GM12801 (cell line): Measurements from ENCODE around the gene ZCCHC24.

Experiments used
- TF ChIP-seq, protein P1 (sequence below): IDR thresholded peaks from one replicate; pipeline ENCODE4 v1.5.1; 2011; ENCODE audit warnings: control low read depth; ENCODE audit not compliant: insufficient read length; ENCODE audit errors: extremely low read depth

The ZCCHC24 gene

DNA sequence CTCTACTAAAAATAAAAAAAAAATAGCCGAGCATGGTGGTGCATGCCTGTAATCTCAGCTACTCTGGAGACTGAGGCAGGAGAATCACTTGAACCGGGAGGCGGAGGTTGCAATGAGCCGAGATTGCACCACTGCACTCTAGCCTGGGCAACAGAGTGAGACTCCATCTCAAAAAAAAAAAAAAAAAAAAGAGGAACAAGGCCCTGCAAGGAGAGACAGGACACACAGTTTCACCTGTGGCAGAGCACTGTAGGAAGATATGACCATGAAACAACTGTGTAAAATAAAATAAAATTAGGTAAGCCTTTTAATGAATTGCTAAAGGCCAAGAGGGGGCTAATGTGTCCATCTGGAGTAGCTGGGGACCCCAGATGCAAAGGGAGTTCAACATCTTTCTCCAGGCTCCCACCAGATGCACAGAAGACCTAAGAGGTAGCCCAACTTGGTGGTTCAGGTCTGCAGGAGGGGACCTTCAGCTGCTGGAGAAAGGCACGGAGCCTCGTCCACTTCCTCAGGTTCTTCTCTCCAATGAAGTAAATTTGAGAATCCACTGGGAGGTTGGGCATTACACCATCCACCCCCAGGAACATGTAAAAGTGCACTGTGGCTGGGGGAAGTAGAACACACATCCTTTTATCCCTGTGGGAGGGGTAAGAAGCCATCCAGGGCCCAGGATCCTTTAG is 85.5 kb downstream of the ZCCHC24 start:
- TF ChIP-seq, protein P1, sequence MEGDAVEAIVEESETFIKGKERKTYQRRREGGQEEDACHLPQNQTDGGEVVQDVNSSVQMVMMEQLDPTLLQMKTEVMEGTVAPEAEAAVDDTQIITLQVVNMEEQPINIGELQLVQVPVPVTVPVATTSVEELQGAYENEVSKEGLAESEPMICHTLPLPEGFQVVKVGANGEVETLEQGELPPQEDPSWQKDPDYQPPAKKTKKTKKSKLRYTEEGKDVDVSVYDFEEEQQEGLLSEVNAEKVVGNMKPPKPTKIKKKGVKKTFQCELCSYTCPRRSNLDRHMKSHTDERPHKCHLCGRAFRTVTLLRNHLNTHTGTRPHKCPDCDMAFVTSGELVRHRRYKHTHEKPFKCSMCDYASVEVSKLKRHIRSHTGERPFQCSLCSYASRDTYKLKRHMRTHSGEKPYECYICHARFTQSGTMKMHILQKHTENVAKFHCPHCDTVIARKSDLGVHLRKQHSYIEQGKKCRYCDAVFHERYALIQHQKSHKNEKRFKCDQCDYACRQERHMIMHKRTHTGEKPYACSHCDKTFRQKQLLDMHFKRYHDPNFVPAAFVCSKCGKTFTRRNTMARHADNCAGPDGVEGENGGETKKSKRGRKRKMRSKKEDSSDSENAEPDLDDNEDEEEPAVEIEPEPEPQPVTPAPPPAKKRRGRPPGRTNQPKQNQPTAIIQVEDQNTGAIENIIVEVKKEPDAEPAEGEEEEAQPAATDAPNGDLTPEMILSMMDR, result no peak

DNA sequence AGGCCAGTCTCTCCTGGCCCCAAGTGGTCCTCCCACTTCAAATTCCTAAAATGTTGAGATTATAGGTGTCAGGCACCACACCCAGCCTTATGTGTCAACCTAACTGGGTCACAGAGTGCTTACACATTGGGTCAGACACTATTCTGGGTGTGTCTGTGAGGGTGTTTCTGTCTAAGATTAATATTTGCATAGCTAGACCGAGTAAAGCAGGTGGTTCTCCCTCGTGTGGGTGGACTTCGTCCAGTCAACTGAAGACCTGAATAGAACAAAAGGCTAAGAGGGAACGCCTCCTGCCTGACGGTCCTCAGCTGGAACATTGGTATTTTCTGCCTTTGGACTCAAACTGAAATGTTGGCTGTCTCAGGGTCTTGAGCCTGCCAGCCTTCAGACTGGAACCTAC is 86.6 kb downstream of the ZCCHC24 start:
- TF ChIP-seq, protein P1, result no peak

DNA sequence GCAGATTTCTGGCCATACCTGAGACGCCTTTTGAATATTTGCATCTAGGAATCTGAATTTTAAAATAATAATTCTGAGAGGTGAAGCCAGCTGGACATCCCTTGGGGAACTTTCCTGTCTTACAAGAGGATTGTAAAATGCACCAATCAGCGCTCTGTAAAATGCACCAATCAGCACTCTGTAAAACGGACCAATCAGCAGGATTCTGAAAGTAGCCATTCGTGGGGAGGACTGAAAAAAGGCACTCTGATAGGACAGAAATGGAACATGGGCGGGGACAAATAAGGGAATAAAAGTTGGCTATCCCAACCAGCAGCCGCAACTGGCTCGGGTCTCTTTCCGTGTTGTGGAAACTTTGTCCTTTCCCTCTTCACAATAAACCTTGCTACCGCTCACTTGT is 88.2 kb downstream of the ZCCHC24 start:
- TF ChIP-seq, protein P1, result no peak

DNA sequence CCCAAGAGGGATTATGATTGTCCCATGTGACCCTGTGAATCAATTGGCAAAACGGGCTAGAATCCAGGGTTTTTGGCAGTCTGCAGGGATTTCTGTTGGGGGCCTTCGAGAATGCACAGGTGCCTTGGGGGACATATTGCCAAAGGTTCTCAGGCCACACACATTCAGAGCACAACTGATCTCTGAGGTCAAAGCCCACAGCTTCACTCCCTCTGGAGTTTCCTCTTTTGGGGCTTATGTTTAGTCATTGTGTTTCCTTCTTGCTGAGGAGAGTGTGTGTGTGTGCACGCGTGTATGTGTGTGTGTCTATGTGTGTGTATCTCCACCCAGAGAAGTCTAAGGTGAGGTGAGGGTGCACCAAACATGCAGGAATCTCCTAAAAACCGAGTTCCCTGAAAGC is 89.3 kb downstream of the ZCCHC24 start:
- TF ChIP-seq, protein P1, result no peak

DNA sequence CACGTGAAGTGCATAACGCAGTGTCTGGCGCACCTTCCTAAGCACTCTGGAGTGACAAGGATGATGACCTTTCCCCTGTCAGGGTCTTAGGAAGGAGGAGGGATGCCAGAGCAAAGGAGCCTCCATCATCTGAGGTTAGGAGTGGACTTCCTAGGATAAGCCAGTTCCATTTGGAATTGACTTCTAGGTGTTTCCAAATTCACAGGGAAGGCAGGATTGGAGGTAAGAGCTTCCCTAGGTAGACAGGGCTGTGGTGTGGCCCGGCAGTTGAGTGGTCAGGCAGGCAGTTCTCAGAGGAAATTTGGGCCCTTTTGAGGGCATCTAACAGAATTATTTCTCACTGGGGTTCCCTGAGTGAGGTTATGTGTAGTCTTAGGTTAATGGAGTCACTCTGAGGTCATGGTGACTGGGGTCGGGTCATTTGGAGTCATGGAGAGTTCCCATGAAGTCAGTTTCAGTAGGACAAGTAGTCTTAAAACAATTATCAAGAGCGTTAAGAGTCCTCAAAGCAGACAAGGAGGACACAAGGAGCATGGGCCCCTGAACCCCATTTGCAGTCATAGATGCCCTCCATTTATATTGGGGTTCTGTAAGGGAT is 89.9 kb downstream of the ZCCHC24 start:
- TF ChIP-seq, protein P1, result no peak

DNA sequence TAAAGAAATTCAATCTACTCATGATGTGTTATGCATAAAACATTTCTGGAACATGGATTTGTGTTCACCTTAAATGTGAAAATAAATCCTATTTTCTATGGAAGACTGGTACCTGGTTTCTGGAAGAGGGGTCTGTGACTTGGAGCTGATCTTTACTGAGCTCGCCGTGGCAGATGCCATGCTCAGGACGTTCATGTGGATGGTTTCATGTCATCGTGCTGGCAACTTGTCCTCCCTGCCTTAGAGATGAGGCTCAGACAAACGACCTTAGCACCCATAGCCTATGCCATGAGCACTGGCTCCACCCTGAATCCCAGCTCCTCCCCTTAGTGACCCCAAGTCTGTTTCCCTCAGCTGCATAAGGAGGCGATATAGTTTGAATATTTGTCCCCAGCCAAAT is 90.8 kb downstream of the ZCCHC24 start:
- TF ChIP-seq, protein P1, result no peak

DNA sequence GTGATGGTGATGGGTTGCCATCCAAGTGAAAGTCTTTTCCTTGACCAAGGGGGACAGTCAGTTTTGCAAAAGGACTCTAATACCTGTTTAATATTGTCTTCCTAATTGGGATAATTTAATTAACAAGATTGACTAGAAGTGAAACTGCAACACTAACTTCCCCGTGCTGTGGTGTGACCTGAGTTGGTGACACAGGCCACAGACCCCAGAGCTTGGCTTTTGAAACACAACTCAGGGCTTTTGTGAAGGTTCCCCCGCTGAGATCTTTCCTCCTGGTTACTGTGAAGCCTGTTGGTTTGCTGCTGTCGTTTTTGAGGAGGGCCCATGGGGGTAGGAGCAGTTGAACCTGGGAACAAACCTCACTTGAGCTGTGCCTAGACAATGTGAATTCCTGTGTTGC is 91.3 kb downstream of the ZCCHC24 start:
- TF ChIP-seq, protein P1, result no peak

DNA sequence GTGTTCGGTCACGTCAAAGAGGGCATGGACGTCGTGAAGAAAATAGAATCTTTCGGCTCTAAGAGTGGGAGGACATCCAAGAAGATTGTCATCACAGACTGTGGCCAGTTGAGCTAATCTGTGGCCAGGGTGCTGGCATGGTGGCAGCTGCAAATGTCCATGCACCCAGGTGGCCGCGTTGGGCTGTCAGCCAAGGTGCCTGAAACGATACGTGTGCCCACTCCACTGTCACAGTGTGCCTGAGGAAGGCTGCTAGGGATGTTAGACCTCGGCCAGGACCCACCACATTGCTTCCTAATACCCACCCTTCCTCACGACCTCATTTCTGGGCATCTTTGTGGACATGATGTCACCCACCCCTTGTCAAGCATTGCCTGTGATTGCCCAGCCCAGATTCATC is 91.7 kb downstream of the ZCCHC24 start:
- TF ChIP-seq, protein P1, result no peak
